Muscle of back (tissue), 11 donors: ENCODE data around the gene BATF2. TPM values are rescaled to one million over a fixed set of nuclear protein-coding genes. Genes with fewer than 3 reads are reported as not detected.
"Not testable (repeated sequence)": the region's sequence is repeated elsewhere in the genome, so short reads cannot be mapped to it uniquely, and the experiment has no call there.

Source experiments
- DNase-seq, 3 donors: peaks; one replicate each; pipeline versions ENCODE4 v3.0.0 to v3.0.0-alpha.2; 2013
- polyA plus RNA-seq, 10 donors: library from polyadenylated mRNA; unstranded; fragments of 120-200 nt; gene quantifications; one replicate each; pipeline ENCODE4 v1.2.1, GENCODE V29; 2013; ENCODE audit not compliant: insufficient read length in 10 of 10

The BATF2 gene
- polyA plus RNA-seq, 10 donors, result 0.79 to 1.6 (median 1.1) TPM

- peak; percentile 93 to 98 (median 95) for DNase-seq
Observed at GRCh38 chr11:65013888-65014725, 17.3 kb upstream of the BATF2 start, which contains the start of gene ARL2. Gene ARL2 (plus strand): TSS chr11:65014160. CDS start chr11:65014208, 48 bp downstream.

- peak; percentile 86 to 96 (median 93) for DNase-seq
Observed at GRCh38 chr11:65013130-65013887, 16.5 kb upstream of the BATF2 start.

- no peak for DNase-seq
Observed at GRCh38 chr11:65008873-65009272, 12.1 kb upstream of the BATF2 start.

- no peak for DNase-seq
Observed at GRCh38 chr11:65008016-65008415, 11.2 kb upstream of the BATF2 start.

GRCh38 chr11:65003968-65004367 lies 7.2 kb upstream of the BATF2 start:
- not testable (repeated sequence) for DNase-seq

GRCh38 chr11:65003282-65003681 lies 6.5 kb upstream of the BATF2 start:
- DNase-seq, result no peak

- peak in 2 of 3 donors; percentile 40 to 53 for DNase-seq
Observed at GRCh38 chr11:65002706-65003105, 5.9 kb upstream of the BATF2 start.

- no peak for DNase-seq
Observed at GRCh38 chr11:64999478-64999877, 2.7 kb upstream of the BATF2 start.

GRCh38 chr11:64998690-64999431 lies 2.1 kb upstream of the BATF2 start:
- DNase-seq, result no peak

GRCh38 chr11:64998141-64998540 lies 1.4 kb upstream of the BATF2 start:
- no peak for DNase-seq

GRCh38 chr11:64996327-64996709 lies 453 bp downstream of the BATF2 start:
- no peak for DNase-seq

- no peak for DNase-seq
Observed at GRCh38 chr11:64994318-64994717, 2.5 kb downstream of the BATF2 start.

GRCh38 chr11:64990222-64990923 lies 6.4 kb downstream of the BATF2 start:
- peak; percentile 30 to 79 (median 58) for DNase-seq

GRCh38 chr11:64989416-64989815 lies 7.4 kb downstream of the BATF2 start:
- DNase-seq, result no peak

GRCh38 chr11:64987998-64988854 lies 8.5 kb downstream of the BATF2 start:
- DNase-seq, result no peak

GRCh38 chr11:64983339-64983738 lies 13.4 kb downstream of the BATF2 start:
- not testable (repeated sequence) for DNase-seq

GRCh38 chr11:64976651-64977050 lies 20.1 kb downstream of the BATF2 start:
- DNase-seq, result no peak

- no peak for DNase-seq
Observed at GRCh38 chr11:64974124-64974523, 22.6 kb downstream of the BATF2 start.

- peak; percentile 79 to 93 (median 91) for DNase-seq
Observed at GRCh38 chr11:64971421-64972233, 25.1 kb downstream of the BATF2 start, which contains the start of gene MAJIN. Gene MAJIN (minus strand): TSS chr11:64972108. CDS start chr11:64959405, 12,703 bp downstream.
